GM12865 (cell line): ENCODE results near the gene MYO9A.

ENCODE experiments used
- DNase-seq: peaks from one replicate; pipeline ENCODE4 v3.0.0; 2010; ENCODE audit warnings: low read depth
- H3K4me3 ChIP-seq: 2 replicates; pipeline ENCODE4 v1.5.1; 2011; ENCODE audit warnings: mild to moderate bottlenecking, low read depth, low read length, control low read depth
- CTCF ChIP-seq: IDR thresholded peaks from 2 replicates; pipeline ENCODE4 v1.5.1; 2011; ENCODE audit warnings: low read length, control low read depth, low read depth, inconsistent platforms; ENCODE audit not compliant: insufficient read depth; ENCODE audit errors: missing control alignments

The MYO9A gene

GRCh38 chr15:71808311-71809020, 309.5 kb downstream of the MYO9A start:
- no peak for TF ChIP-seq CTCF
- no peak overlapping the region for H3K4me3 ChIP-seq
- DNase-seq = no peak

GRCh38 chr15:71807691-71808091, 310.3 kb downstream of the MYO9A start:
- no peak for DNase-seq
- H3K4me3 ChIP-seq = no peak overlapping the region
- TF ChIP-seq CTCF = no peak

- no peak overlapping the region for H3K4me3 ChIP-seq
- DNase-seq = no peak
- no peak for TF ChIP-seq CTCF
These were observed 310.8 kb downstream of the MYO9A start for GRCh38 chr15:71807125-71807629.

GRCh38 chr15:71806452-71806931, 311.5 kb downstream of the MYO9A start:
- TF ChIP-seq CTCF = no peak
- H3K4me3 ChIP-seq = no peak overlapping the region
- peak; percentile 13 for DNase-seq

GRCh38 chr15:71804695-71805470, 313.1 kb downstream of the MYO9A start:
- TF ChIP-seq CTCF = no peak
- peak; percentile 69 for DNase-seq
- H3K4me3 ChIP-seq = peak overlapping the region; percentile 16

- DNase-seq = peak; percentile 35
- peak overlapping the region; percentile 16 for H3K4me3 ChIP-seq
- TF ChIP-seq CTCF = no peak
These were observed 313.7 kb downstream of the MYO9A start for GRCh38 chr15:71804226-71804625.
